GM23338 (cell line): ENCODE measurements around the gene EIF5A. TPM values are rescaled to one million over a fixed set of nuclear protein-coding genes. Genes with fewer than 3 reads are reported as not detected.

Experiments used
- ATAC-seq: fragments of 200-7000 bp; cut with Tn5 transposase; 3 replicates; pipeline ENCODE4 v1.9.1; 2020
- DNase-seq: peaks from one replicate; pipeline ENCODE4 v3.0.0-alpha.2; 2015; ENCODE audit warnings: low spot score
- H2AFZ ChIP-seq: fragments of 200-600 bp; sonication (generic); 2 replicates; pipeline ENCODE4 v1.8.0; 2016; ENCODE audit warnings: antibody characterized with exemption, mild to moderate bottlenecking, moderate library complexity
- H3F3A ChIP-seq: fragments of 200-600 bp; sonication (generic); replicated peaks from 2 replicates; pipeline ENCODE4 v1.8.0; 2017; ENCODE audit warnings: antibody characterized with exemption, mixed run types, low read depth
- H3K27ac ChIP-seq: fragments of 200-600 bp; sonication (generic); 2 replicates; pipeline ENCODE4 v1.6.1; 2016; ENCODE audit warnings: low read depth
- H3K27me3 ChIP-seq: fragments of 200-600 bp; sonication (generic); 2 replicates; pipeline ENCODE4 v1.8.0; 2016; ENCODE audit warnings: mild to moderate bottlenecking, mixed run types, moderate library complexity; ENCODE audit not compliant: insufficient read depth
- H3K36me3 ChIP-seq: fragments of 200-600 bp; sonication (generic); 2 replicates; pipeline ENCODE4 v1.8.0; 2016; ENCODE audit warnings: mild to moderate bottlenecking; ENCODE audit not compliant: insufficient read depth
- H3K4me1 ChIP-seq: fragments of 200-600 bp; sonication (generic); 2 replicates; pipeline ENCODE4 v1.8.0; 2016; ENCODE audit warnings: mild to moderate bottlenecking, moderate library complexity; ENCODE audit not compliant: insufficient read depth
- H3K4me2 ChIP-seq: fragments of 200-600 bp; sonication (generic); 2 replicates; pipeline ENCODE4 v1.7.1; 2017; ENCODE audit warnings: mixed run types
- H3K4me3 ChIP-seq: fragments of 200-600 bp; sonication (generic); 2 replicates; pipeline ENCODE4 v1.6.1; 2016; ENCODE audit warnings: mixed run types
- H3K79me2 ChIP-seq: fragments of 200-600 bp; sonication (generic); replicated peaks from 2 replicates; pipeline ENCODE4 v1.8.0; 2017; ENCODE audit warnings: mild to moderate bottlenecking; ENCODE audit not compliant: insufficient read depth
- H3K9me2 ChIP-seq: fragments of 200-600 bp; sonication (generic); 2 replicates; pipeline ENCODE4 v1.8.0; 2017; ENCODE audit not compliant: insufficient read depth
- H4K20me1 ChIP-seq: fragments of 200-600 bp; sonication (generic); replicated peaks from 2 replicates; pipeline ENCODE4 v1.8.0; 2017; ENCODE audit warnings: mild to moderate bottlenecking; ENCODE audit not compliant: insufficient read depth
- H3K27ac Mint-ChIP-seq: 2 replicates; pipeline ENCODE4 v1.8.0; 2020; ENCODE audit warnings: inconsistent platforms, mild to moderate bottlenecking, moderate library complexity, mixed read lengths
- H3K27me3 Mint-ChIP-seq: 3 replicates; pipeline ENCODE4 v1.8.0; 2022; ENCODE audit warnings: low read depth, mild to moderate bottlenecking, moderate library complexity, mixed read lengths, inconsistent platforms; ENCODE audit not compliant: insufficient read depth, poor library complexity
- H3K36me3 Mint-ChIP-seq: 3 replicates; pipeline ENCODE4 v1.8.0; 2021; ENCODE audit warnings: low read depth, mild to moderate bottlenecking, inconsistent platforms, moderate library complexity, mixed read lengths
- H3K4me1 Mint-ChIP-seq: 3 replicates; pipeline ENCODE4 v1.8.0; 2020; ENCODE audit warnings: mild to moderate bottlenecking, inconsistent platforms, mixed read lengths
- H3K4me3 Mint-ChIP-seq: 3 replicates; pipeline ENCODE4 v1.8.0; 2021; ENCODE audit warnings: moderate library complexity, mild to moderate bottlenecking, inconsistent platforms, mixed read lengths
- H3K9me3 Mint-ChIP-seq: 3 replicates; pipeline ENCODE4 v1.8.0; 2020; ENCODE audit warnings: moderate library complexity, mild to moderate bottlenecking, inconsistent platforms, mixed read lengths
- CREB1 ChIP-seq: fragments of 250-450 bp; sonication (Bioruptor Pico); IDR thresholded peaks from 2 replicates; pipeline ENCODE4 v1.5.0; 2020; ENCODE audit warnings: low read depth, mild to moderate bottlenecking, moderate library complexity
- CTCF ChIP-seq, 2 experiments: fragments of 200-600 bp in 1 of 2; sonication (generic) in 1 of 2; conservative IDR thresholded peaks; 2 replicates each; pipeline versions ENCODE4 v1.5.1 to v1.6.1; 2016 to 2017; ENCODE audit warnings: antibody characterized with exemption in 2 of 2, low read depth in 2 of 2, mild to moderate bottlenecking in 2 of 2, moderate library complexity in 1 of 2
- ETS1 ChIP-seq: IDR thresholded peaks from 2 replicates; pipeline ENCODE4 v1.6.1; 2016; ENCODE audit warnings: antibody characterized with exemption
- EZH2 ChIP-seq: fragments of 200-600 bp; sonication (generic); IDR thresholded peaks from one replicate; pipeline ENCODE4 v1.8.0; 2017; ENCODE audit warnings: antibody characterized with exemption, mild to moderate bottlenecking, low read depth; ENCODE audit not compliant: unreplicated experiment
- EZH2phosphoT487 ChIP-seq: fragments of 200-600 bp; sonication (generic); IDR thresholded peaks from one replicate; pipeline ENCODE4 v1.8.1; 2018; ENCODE audit warnings: antibody characterized with exemption; ENCODE audit not compliant: unreplicated experiment
- JUNB ChIP-seq: IDR thresholded peaks from one replicate; pipeline ENCODE4 v1.6.1; 2016; ENCODE audit warnings: antibody characterized with exemption; ENCODE audit not compliant: unreplicated experiment
- NANOG ChIP-seq: IDR thresholded peaks from 2 replicates; pipeline ENCODE4 v1.6.1; 2016; ENCODE audit warnings: antibody characterized with exemption, borderline replicate concordance
- POLR2AphosphoS5 ChIP-seq: IDR thresholded peaks from 2 replicates; pipeline ENCODE4 v1.6.1; 2016; ENCODE audit warnings: antibody characterized with exemption, low read depth
- REST ChIP-seq: IDR thresholded peaks from one replicate; pipeline ENCODE4 v1.6.1; 2018; ENCODE audit warnings: antibody characterized with exemption; ENCODE audit not compliant: unreplicated experiment
- STAT1 ChIP-seq: IDR thresholded peaks from one replicate; pipeline ENCODE4 v1.6.1; 2016; ENCODE audit warnings: antibody characterized with exemption; ENCODE audit not compliant: unreplicated experiment
- ZNF114 ChIP-seq: fragments of 250-450 bp; sonication (Bioruptor Pico); IDR thresholded peaks from 2 replicates; pipeline ENCODE4 v1.5.0; 2020; ENCODE audit warnings: mild to moderate bottlenecking, moderate library complexity
- ZNF331 ChIP-seq: fragments of 250-450 bp; sonication (Bioruptor Pico); IDR thresholded peaks from 2 replicates; pipeline ENCODE4 v1.5.0; 2020; ENCODE audit warnings: low read depth, mild to moderate bottlenecking, moderate library complexity
- ZNF462 ChIP-seq: fragments of 250-450 bp; sonication (Bioruptor Pico); IDR thresholded peaks from 2 replicates; pipeline ENCODE4 v1.5.0; 2020; ENCODE audit warnings: mild to moderate bottlenecking, moderate library complexity
- polyA plus RNA-seq: library from polyadenylated mRNA; unstranded; fragments of >200 nt; fragmentation: Nextera tagmentation; extraction: Ambion mirVana; gene quantifications from 2 replicates; pipeline ENCODE4 v1.2.1, GENCODE V29; 2016
- total RNA-seq: library from RNA; depleted of rRNA; stranded (reverse); fragments of >200 nt; shearing (Covaris generic); gene quantifications from 2 replicates; pipeline ENCODE4 v1.2.3, GENCODE V29; 2014

The EIF5A gene
- total and polyA plus RNA-seq, 2 experiments from 2014 or later, result 833 to 1,562 TPM

GRCh38 chr17:7293816-7294613, 13.4 kb upstream of the EIF5A start:
- ATAC-seq, result peak; percentile 45
- peaks cover 34% of the 10 kb centered on the region for H3K27me3 Mint-ChIP-seq

More at GRCh38 chr17:7293816-7294613, 13.4 kb upstream of the EIF5A start:
- Histone ChIP-seq H3K79me2 (no peaks in the 10 kb centered on the region), H2AFZ (0 out of 2 replicates have a peak overlapping the region, but pooled peaks have one; percentile 28), H3K4me1 (peaks cover 21% of the 10 kb centered on the region), H3F3A (peaks cover 23% of the 10 kb centered on the region), H3K27me3 (peaks cover 18% of the 10 kb centered on the region), H4K20me1 (peaks cover 4% of the 10 kb centered on the region; the same call in 1 of the 2 replicates), H3K4me3 (peak overlapping the region; percentile 61), H3K9me2 (no peaks in the 10 kb centered on the region), H3K36me3 (no peaks in the 10 kb centered on the region), H3K27ac (0 out of 2 replicates have a peak overlapping the region, but pooled peaks have one; percentile 45), H3K4me2 (peak overlapping the region; percentile 88)
- H3K9me3 Mint-ChIP-seq, result peaks cover 9% of the 10 kb centered on the region; the same call in 1 of the 3 replicates
- H3K36me3 Mint-ChIP-seq, result peaks cover under 1% of the 10 kb centered on the region; the same call in 2 of the 3 replicates
- TF ChIP-seq ETS1 (no peak), CREB1 (no peak), ZNF331 (CRISPR knock-in tag) (no peak), EZH2 (no peak), EZH2phosphoT487 (no peak), POLR2AphosphoS5 (no peak; the same call in 1 of the 2 replicates), STAT1 (no peak), ZNF114 (CRISPR knock-in tag) (no peak), CTCF (conservative IDR thresholded peaks at IDR 0.05; ENCODE audit: low read depth in 2 of 2) (no peak), ZNF462 (CRISPR knock-in tag) (no peak), REST (no peak), NANOG (no peak), JUNB (no peak)
- peak; percentile 91 for DNase-seq
- no peak overlapping the region for H3K27ac Mint-ChIP-seq
- H3K4me3 Mint-ChIP-seq, result peak overlapping the region; percentile 77
- peaks cover 28% of the 10 kb centered on the region for H3K4me1 Mint-ChIP-seq
